Measurements from ENCODE around the gene ZNF524.

GRCh38 chr19:55591555-55591954 lies 8.5 kb upstream of the ZNF524 start:
- TF ChIP-seq, protein P1, sequence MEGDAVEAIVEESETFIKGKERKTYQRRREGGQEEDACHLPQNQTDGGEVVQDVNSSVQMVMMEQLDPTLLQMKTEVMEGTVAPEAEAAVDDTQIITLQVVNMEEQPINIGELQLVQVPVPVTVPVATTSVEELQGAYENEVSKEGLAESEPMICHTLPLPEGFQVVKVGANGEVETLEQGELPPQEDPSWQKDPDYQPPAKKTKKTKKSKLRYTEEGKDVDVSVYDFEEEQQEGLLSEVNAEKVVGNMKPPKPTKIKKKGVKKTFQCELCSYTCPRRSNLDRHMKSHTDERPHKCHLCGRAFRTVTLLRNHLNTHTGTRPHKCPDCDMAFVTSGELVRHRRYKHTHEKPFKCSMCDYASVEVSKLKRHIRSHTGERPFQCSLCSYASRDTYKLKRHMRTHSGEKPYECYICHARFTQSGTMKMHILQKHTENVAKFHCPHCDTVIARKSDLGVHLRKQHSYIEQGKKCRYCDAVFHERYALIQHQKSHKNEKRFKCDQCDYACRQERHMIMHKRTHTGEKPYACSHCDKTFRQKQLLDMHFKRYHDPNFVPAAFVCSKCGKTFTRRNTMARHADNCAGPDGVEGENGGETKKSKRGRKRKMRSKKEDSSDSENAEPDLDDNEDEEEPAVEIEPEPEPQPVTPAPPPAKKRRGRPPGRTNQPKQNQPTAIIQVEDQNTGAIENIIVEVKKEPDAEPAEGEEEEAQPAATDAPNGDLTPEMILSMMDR (IDR thresholded peaks at IDR 0.05): no peak
- TF ChIP-seq POLR2A (IDR thresholded peaks at IDR 0.05): no peak

Data from body of pancreas (tissue), 4 donors.